Sciatic nerve (tissue), 1 donor: ENCODE measurements around the gene ZNF692. TPM values are rescaled to one million over a fixed set of nuclear protein-coding genes. Genes with fewer than 3 reads are reported as not detected.
A peak's percentile ranks its signal among the peaks of the same experiment; 100 is the strongest.

Experiments
- microRNA-seq: library from miRNA; unstranded; fragments of <30 nt; microRNA quantifications from one replicate; pipeline ENCODE4 v1.2.0, GENCODE V29; 2020
- total RNA-seq: library from RNA; stranded (reverse); fragmentation: NEBNext Ultra II Directional; extraction: Animal tissue kit (Norgen Biotek cat#: 25700); gene quantifications from one replicate; pipeline ENCODE4 v1.2.1, GENCODE V29; 2021
- donor health status: DM: no; HTN: no; CAD: no.

Gene ZNF692
- total RNA-seq, 1 donor from 2014 or later = 46.4 TPM

Small RNA genes within 50 kb of the gene (microRNA-seq; reads per million reads assigned to microRNA genes)
- gene MIR3124 = 3.6 reads per million, percentile 4 among the genes with 10 or more reads in this experiment

Other genes with a start within 250 kb of the ZNF692 start
- not detected for gene OR2T11, start 224.0 kb downstream of the ZNF692 start, total RNA-seq
- gene OR2T35, start 213.8 kb downstream of the ZNF692 start, total RNA-seq = not detected
- not detected for gene OR2T27, start 203.6 kb downstream of the ZNF692 start, total RNA-seq
- gene OR14I1, start 156.3 kb downstream of the ZNF692 start, total RNA-seq = not detected
- gene LYPD8, start 103.3 kb downstream of the ZNF692 start, total RNA-seq = not detected
- 19.7 TPM for gene SH3BP5L, start 33.2 kb downstream of the ZNF692 start, total RNA-seq
- 27.6 TPM for gene ZNF672, start 20.9 kb downstream of the ZNF692 start, total RNA-seq
- 10.0 TPM for gene PGBD2, start 47.1 kb upstream of the ZNF692 start, total RNA-seq